Stromal cell of bone marrow (primary cell): Measurements from ENCODE around the gene KLHL7.
"Not testable (repeated sequence)": the region's sequence is repeated elsewhere in the genome, so short reads cannot be mapped to it uniquely, and the experiment has no call there.

Experiments used
- DNase-seq: peaks from one replicate; pipeline ENCODE4 v3.0.0-alpha.2; 2012; ENCODE audit warnings: low read depth

Gene KLHL7

DNA sequence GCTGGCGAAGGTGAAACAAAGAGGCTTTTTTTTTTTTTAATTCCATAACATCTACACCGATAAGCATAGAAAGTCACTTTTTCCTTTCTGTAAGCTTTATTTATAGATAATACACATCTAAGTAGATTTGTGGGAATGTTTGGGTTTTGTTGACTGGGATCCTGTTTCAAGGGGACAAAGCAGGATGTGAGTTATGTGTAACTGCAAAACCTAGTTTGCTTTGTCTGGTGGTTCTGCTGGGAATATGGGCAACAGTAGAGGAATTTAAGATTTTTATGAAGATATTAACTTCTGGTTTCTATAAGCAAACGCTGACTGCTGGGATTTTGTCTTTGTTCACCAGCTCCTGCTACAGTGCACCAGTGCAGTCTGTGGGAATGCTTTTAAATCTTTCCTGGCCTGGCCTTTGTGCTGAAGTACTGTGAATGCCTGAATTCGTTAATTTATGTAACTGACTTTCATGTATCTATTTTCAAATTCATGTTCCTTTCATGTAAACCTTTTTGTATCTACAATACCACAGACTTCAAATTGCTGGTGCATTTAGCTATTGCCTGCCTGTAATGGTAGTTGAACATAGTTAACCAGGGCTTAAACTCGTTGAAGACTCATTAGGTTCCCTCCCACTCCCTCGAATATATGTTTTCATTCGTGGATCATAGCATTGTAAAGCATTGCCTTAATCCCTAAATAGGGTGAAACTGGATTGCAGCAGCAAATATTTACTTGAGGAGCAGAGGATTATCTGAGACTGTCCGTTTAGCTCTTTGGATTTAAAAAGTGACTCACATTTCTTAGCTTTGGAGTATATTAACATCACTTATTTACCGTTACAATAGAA is 1.5 kb downstream of the KLHL7 start:
- no peak for DNase-seq

GRCh38 chr7:23107781-23108180 is 2.2 kb downstream of the KLHL7 start:
- DNase-seq: no peak

DNA sequence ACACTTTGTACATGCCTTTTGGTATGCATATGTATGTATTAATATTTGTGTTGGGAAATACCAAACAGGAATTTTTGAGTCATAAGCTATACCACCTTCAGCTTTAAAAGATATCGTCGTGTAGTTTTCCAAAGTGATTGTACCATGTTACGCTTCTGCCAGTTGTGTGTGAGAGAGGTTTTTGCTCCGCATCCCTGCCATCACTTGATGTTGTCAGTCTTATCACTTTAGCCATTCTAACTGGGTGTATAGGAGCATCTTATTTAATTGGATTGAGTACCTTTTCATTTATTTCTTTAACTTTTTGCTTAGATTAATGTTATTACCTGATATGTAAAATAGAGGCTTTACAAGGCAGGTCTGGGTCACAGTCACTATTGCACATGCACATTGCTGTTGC is 3.4 kb downstream of the KLHL7 start:
- DNase-seq: no peak

DNA sequence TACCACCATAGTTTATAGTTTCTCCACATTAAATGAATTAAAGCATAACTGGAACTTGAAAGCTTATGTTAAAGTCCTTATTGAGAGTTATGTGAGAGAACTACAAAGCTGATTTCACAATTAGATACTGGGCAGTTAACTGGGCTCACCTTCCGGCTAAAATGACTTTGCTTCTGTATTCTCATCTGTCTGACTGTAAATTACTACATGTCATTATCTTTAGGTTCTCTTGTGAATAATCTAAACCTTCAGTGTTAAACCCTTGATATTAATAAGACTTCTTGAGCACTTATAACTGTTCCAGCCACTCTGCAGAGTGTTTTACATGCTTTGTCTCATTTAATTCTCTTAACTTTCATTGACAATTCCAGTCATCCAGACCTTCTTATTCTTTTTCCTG is 3.9 kb downstream of the KLHL7 start:
- DNase-seq: no peak

- DNase-seq: no peak
These were observed 9.3 kb downstream of the KLHL7 start for GRCh38 chr7:23114896-23115295.

- no peak for DNase-seq
These were observed 10.4 kb downstream of the KLHL7 start for GRCh38 chr7:23115991-23116390.

- no peak for DNase-seq
These were observed 12.3 kb downstream of the KLHL7 start for GRCh38 chr7:23117841-23118240.

- no peak for DNase-seq
These were observed 14.5 kb downstream of the KLHL7 start for GRCh38 chr7:23120106-23120505.

DNA sequence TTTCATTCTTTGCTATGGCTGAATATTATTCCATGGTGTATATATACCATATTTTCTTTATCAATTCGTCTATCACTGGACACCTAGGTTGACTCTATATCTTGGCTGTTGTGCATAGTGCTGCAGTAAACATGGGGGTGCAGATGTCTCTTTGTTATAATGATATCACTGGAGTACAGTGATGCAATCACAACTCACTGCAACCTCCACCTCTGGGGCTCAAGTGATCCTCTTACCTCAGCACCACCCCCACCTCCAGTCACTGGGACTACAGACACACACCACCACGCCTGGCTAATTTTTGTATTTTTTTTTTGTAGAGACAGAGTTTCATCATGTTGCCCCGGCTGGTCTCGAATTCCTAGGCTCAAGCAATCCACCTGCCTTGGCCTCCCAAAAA is 15.6 kb downstream of the KLHL7 start:
- DNase-seq: no peak

GRCh38 chr7:23123007-23123406 is 17.4 kb downstream of the KLHL7 start:
- no peak for DNase-seq

DNA sequence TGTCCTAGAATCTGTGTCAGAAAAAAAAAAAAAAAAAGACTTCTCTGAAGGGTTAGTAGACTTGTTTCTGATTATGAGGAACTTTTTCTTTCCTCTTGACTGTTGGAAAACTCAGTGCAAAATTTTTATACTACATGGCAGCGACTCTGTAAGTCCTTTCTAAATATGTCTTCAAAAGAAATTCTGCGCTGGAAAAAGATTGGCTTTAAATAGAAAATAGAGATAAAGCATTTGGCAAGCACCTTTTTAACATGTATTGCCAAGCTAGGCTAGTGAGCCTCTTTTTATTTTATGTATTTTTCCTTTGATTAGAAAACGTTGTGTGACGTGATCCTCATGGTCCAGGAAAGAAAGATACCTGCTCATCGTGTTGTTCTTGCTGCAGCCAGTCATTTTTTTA is 17.9 kb downstream of the KLHL7 start:
- DNase-seq: no peak

- no peak for DNase-seq
These were observed 23.5 kb downstream of the KLHL7 start for GRCh38 chr7:23129036-23129435.

GRCh38 chr7:23131799-23132198 is 26.2 kb downstream of the KLHL7 start:
- not testable (repeated sequence) for DNase-seq

DNA sequence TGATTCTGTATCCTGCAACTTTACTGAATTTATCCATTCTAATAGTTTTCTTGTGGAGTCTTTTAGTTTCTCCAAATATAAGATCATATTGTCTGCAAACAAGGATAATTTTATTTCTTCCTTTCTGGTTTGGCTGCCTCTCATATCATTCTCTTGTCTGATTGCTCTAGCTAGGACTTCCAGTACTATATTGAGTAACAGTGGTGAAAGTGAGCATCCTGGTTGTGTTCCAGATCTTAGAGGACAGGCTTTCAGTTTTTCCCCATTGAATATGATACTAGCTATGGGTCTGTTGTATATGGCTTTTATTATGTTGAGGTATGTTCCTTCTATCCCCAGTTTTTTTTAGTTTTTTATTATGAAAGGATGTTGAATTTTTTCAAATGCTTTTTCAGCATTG is 28.2 kb downstream of the KLHL7 start:
- DNase-seq: no peak

- DNase-seq: no peak
These were observed 30.2 kb downstream of the KLHL7 start for GRCh38 chr7:23135755-23136154.

DNA sequence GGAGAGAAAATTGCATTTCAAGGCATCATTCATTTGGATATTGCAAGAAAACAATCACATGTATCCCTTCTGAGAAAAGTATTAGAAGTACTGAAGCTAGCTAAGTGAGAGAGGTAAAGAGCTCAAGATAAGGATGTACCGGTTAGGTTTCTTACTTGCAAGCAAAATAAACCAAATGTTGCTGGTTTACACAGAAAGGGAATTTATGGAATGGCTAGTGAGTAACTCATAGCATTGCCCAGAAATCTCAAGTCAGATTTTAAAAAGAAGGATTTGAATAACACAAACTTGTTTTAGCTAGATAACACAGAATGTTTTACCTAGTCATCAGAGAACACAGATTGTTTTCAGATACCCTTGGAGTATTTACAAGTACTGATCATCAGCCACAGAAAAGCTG is 30.6 kb downstream of the KLHL7 start:
- DNase-seq: no peak

DNA sequence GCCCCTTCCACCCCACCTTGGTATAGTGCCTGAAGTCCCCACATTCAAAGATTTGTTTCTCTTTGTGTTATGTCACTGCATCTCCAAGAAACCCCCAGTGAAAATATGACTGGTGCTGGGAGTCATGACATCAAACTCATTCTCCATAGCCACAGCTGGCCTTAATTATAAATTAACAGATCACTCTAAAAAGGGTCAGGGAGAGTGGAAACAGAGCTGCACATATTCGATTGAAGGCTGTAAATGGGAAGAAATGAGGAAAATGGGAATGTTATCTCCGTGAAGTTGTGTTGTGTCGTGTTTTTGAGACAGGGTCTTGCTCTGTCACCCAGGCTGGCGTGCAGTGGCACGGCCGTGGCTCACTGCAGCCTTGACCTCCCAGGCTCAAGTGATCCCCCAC is 52.1 kb downstream of the KLHL7 start:
- no peak for DNase-seq

GRCh38 chr7:23158546-23158945 is 53.0 kb downstream of the KLHL7 start:
- DNase-seq: no peak

DNA sequence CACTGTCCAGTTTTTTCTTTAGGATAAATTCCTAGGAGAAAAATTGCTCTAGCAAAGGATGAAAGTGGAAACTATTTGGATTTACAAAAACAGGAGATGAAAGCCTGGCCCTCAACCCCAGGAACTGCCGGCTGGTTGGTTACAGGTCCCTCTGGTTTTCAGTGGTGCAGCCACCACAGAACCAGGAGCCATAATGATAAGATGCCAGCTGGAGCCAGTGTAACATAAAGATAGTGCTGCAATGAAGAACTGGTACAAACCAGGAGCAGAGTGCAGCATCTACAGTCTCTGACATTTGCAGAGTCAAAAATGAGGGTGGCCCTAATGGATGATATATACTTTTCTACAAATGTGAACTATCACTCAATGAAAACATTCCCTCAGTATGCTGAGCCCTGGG is 55.9 kb downstream of the KLHL7 start:
- DNase-seq: no peak

GRCh38 chr7:23164846-23165245 is 59.3 kb downstream of the KLHL7 start:
- no peak for DNase-seq

DNA sequence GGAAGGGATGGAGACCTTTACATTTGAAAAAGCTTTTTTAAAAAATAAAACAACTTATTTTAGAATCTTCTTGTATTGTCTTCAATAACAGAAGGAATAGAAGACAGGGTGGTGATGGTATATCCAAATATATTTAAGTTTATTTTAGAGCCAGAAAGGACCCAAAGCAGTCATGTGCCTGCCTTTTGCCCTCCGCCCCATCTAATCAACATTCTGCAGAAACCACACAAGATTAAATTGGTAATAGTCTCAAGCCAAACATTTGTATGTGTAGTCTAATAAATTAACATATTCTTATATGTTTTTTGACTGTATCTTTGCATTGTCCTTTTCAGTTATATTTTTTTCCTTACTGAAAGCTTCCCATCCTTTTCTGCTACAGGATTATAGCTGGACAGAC is 59.7 kb downstream of the KLHL7 start:
- DNase-seq: no peak

DNA sequence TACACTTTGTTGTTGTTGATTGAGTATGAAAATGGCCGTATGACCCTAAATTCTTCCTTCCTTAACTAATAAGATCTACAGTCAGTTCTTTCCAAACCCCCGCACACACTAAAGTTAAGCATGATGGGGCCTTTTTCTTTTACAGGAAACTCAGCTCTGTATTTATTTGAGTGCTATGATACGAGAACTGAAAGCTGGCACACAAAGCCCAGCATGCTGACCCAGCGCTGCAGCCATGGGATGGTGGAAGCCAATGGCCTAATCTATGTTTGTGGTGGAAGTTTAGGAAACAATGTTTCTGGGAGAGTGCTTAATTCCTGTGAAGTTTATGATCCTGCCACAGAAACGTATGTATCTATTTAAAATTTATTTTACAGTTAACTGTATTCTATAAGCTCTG is 62.1 kb downstream of the KLHL7 start:
- no peak for DNase-seq

DNA sequence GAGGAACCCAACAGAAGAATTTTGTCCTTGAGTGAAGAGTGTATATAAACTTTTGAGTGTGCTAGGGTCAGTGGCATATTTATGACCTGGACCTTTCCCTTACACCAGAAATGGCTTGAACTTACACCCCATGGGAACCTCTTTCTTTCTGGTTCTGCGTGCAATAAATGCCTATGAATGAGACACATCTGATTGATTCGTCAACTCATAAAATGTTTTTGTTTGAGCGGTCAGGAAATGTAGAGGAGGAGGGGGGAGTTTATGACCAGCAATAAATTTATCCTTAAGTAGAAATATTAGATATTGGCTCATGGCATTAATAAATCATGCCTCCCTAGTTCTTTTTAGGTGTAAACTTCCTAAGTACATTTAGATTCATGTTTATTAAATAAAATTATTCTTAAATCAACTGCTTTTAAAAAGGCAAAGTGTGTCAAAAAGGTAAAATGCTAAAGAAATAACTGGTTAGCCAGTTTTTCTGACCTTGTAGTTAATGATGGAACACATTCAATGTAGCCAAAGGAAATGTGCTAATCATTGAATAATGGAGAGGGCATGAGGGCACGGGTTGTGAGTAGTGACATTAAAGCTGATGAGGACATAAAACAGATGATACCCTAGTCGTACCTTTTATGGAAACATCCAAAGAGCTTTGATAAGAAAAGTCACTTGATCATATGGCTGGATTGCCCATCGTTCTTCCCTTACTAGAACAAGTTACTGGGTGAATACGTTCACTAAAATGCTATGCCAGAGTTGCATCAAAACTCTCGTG is 62.7 kb downstream of the KLHL7 start:
- no peak for DNase-seq

DNA sequence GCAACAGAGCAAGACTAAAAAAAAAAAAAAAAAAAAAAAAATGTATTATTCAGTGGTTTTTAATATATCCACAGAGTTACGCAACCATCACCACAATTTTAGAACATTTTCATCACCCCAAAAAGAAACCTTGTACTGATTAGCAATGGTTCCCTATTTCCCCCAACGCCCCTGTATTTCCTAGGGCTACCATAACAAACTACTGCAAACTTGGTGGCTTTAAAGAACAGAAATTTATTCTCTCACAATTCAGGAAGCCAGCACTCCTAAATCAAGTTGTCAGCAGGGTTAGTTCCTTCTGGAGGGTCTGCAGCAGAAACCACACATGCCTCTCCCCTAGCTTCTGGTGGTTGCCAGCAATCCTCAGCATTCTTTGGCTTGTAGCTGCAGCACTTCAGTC is 70.4 kb downstream of the KLHL7 start:
- DNase-seq: no peak
